Hepatocyte (in vitro differentiated cells): ENCODE results near the gene SLCO2B1. TPM values are rescaled to one million over a fixed set of nuclear protein-coding genes. Genes with fewer than 3 reads are reported as not detected.

Source experiments
- DNase-seq: peaks from one replicate; pipeline ENCODE4 v3.0.0-alpha.2; 2016; ENCODE audit warnings: low spot score
- H2AFZ ChIP-seq: fragments of 200-600 bp; sonication (generic); 2 replicates; pipeline ENCODE4 v1.6.0; 2016; ENCODE audit warnings: antibody characterized with exemption, mild to moderate bottlenecking
- H3K27ac ChIP-seq: fragments of 200-600 bp; sonication (generic); 2 replicates; pipeline ENCODE4 v1.5.1; 2016; ENCODE audit warnings: mild to moderate bottlenecking
- H3K27me3 ChIP-seq: fragments of 200-600 bp; sonication (generic); 2 replicates; pipeline ENCODE4 v1.6.1; 2016
- H3K36me3 ChIP-seq: fragments of 200-600 bp; sonication (generic); replicated peaks from 2 replicates; pipeline ENCODE4 v1.5.1; 2016; ENCODE audit warnings: low read depth; ENCODE audit not compliant: insufficient read depth
- H3K4me1 ChIP-seq: fragments of 200-600 bp; sonication (generic); 2 replicates; pipeline ENCODE4 v1.5.1; 2016; ENCODE audit warnings: mild to moderate bottlenecking, moderate library complexity; ENCODE audit not compliant: insufficient read depth
- H3K4me2 ChIP-seq: fragments of 200-600 bp; sonication (generic); 2 replicates; pipeline ENCODE4 v1.6.0; 2016
- H3K4me3 ChIP-seq: fragments of 200-600 bp; sonication (generic); 2 replicates; pipeline ENCODE4 v1.5.1; 2016; ENCODE audit warnings: mild to moderate bottlenecking
- H3K79me2 ChIP-seq: fragments of 200-600 bp; sonication (generic); 2 replicates; pipeline ENCODE4 v1.6.0; 2017; ENCODE audit warnings: mild to moderate bottlenecking
- H3K9me2 ChIP-seq: fragments of 200-600 bp; sonication (generic); replicated peaks from 2 replicates; pipeline ENCODE4 v1.6.0; 2017; ENCODE audit warnings: mild to moderate bottlenecking; ENCODE audit not compliant: insufficient read depth
- H3K9me3 ChIP-seq: fragments of 200-600 bp; sonication (generic); 2 replicates; pipeline ENCODE4 v1.5.1; 2016; ENCODE audit warnings: low read depth, mild to moderate bottlenecking
- H4K20me1 ChIP-seq: fragments of 200-600 bp; sonication (generic); 2 replicates; pipeline ENCODE4 v1.6.0; 2016; ENCODE audit warnings: mild to moderate bottlenecking; ENCODE audit not compliant: insufficient read depth, poor library complexity, severe bottlenecking
- CTCF ChIP-seq: fragments of 200-600 bp; sonication (generic); IDR thresholded peaks from 2 replicates; pipeline ENCODE4 v1.5.1; 2016; ENCODE audit warnings: antibody characterized with exemption, mild to moderate bottlenecking; ENCODE audit not compliant: poor library complexity
- EZH2 ChIP-seq: fragments of 200-600 bp; sonication (generic); IDR thresholded peaks from 2 replicates; pipeline ENCODE4 v1.6.1; 2016; ENCODE audit warnings: antibody characterized with exemption, mild to moderate bottlenecking, borderline replicate concordance
- EZH2phosphoT487 ChIP-seq: fragments of 200-600 bp; sonication (generic); IDR thresholded peaks from one replicate; pipeline ENCODE4 v1.6.1; 2018; ENCODE audit warnings: antibody characterized with exemption, mild to moderate bottlenecking, low read depth, moderate library complexity; ENCODE audit not compliant: unreplicated experiment, severe bottlenecking
- WGBS: methylation state at CpG from one replicate; pipeline ENCODE4 v1.1.6; 2016; ENCODE audit warnings: low lambda C conversion rate; ENCODE audit errors: missing lambda C conversion rate; 5-methylcytosine and 5-hydroxymethylcytosine counted together
- polyA plus RNA-seq: library from polyadenylated mRNA; unstranded; fragments of >200 nt; fragmentation: Nextera tagmentation; extraction: Ambion mirVana; gene quantifications from 2 replicates; pipeline ENCODE4 v1.2.1, GENCODE V29; 2016
- total RNA-seq: library from RNA; depleted of rRNA; stranded (reverse); fragments of >200 nt; gene quantifications from 2 replicates; pipeline ENCODE4 v1.2.3, GENCODE V29; 2014

Gene SLCO2B1
- total and polyA plus RNA-seq, 2 experiments from 2014 or later = 51.6 to 79.2 TPM

GRCh38 chr11:75198278-75198973 lies 47.5 kb downstream of the SLCO2B1 start:
- Histone ChIP-seq H3K4me2 (no peak overlapping the region), H4K20me1 (no peaks in the 10 kb centered on the region), H2AFZ (no peak overlapping the region), H3K4me1 (no peaks in the 10 kb centered on the region), H3K79me2 (no peaks in the 10 kb centered on the region), H3K4me3 (no peak overlapping the region), H3K27me3 (no peaks in the 10 kb centered on the region), H3K9me3 (no peaks in the 10 kb centered on the region), H3K27ac (no peak overlapping the region), H3K36me3 (no peaks in the 10 kb centered on the region), H3K9me2 (no peaks in the 10 kb centered on the region)
- WGBS = 93% methylated on average over 7 of the region's 7 CpGs
- TF ChIP-seq CTCF (no peak), EZH2 (no peak), EZH2phosphoT487 (no peak)
- no peak for DNase-seq

DNA sequence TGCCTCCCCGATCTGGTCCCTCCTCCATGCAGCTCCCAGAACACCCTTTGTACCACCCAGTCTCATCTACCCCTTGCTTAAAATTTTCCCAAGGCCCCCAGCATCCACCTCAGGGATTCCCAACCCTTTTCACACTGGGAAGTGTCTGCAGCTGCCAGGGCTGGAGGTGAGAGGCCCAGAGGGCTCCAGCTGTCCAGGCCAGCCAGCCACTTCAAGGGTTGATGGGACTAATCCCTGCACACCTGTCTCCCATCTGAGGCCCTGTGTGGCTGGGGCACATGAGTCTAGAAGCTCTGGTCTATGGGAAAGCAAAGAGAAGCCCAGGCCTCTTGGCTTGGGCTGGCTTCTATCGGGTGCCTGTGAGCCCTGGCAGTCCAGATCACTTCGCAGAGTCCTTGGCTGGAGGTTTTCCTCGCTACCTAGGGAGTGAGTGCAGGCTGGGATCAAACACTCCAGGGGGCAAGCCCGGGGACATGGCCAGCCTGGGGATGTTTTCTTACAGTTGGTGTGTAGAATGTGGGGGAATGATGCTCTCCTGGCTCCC lies 48.6 kb downstream of the SLCO2B1 start:
- no peaks in the 10 kb centered on the region for H3K9me3 ChIP-seq
- H3K79me2 ChIP-seq = no peaks in the 10 kb centered on the region
- peaks cover 6% of the 10 kb centered on the region for H3K4me1 ChIP-seq
- DNase-seq = no peak
- H3K36me3 ChIP-seq = no peaks in the 10 kb centered on the region
- H3K4me2 ChIP-seq = no peak overlapping the region
- TF ChIP-seq CTCF (no peak), EZH2phosphoT487 (no peak), EZH2 (no peak)
- no peaks in the 10 kb centered on the region for H3K27me3 ChIP-seq
- no peak overlapping the region for H3K4me3 ChIP-seq
- no peak overlapping the region for H2AFZ ChIP-seq
- no peak overlapping the region for H3K27ac ChIP-seq
- 83% methylated on average over 5 of the region's 5 CpGs for WGBS
- no peaks in the 10 kb centered on the region for H3K9me2 ChIP-seq
- no peaks in the 10 kb centered on the region for H4K20me1 ChIP-seq

DNA sequence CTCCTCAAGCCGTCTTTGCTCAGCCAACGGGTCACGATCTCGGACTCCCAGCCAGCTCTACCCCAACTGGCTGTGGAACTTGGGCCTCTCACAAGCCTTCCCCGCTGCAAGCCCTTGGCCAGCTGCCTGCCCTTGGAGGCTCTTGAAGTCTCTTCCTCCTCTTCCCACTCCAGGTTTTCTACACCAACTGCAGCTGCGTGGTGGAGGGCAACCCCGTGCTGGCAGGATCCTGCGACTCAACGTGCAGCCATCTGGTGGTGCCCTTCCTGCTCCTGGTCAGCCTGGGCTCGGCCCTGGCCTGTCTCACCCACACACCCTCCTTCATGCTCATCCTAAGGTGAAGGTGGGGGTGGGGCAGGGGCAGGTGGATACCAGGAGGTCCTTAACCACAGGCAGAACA lies 49.1 kb downstream of the SLCO2B1 start:
- no peaks in the 10 kb centered on the region for H3K79me2 ChIP-seq
- no peak overlapping the region for H3K27ac ChIP-seq
- no peaks in the 10 kb centered on the region for H3K36me3 ChIP-seq
- no peak overlapping the region for H3K4me2 ChIP-seq
- no peak for DNase-seq
- WGBS = 90% methylated on average over 10 of the region's 10 CpGs
- peaks cover 9% of the 10 kb centered on the region for H3K4me1 ChIP-seq
- H3K4me3 ChIP-seq = no peak overlapping the region
- no peaks in the 10 kb centered on the region for H4K20me1 ChIP-seq
- H3K9me3 ChIP-seq = no peaks in the 10 kb centered on the region
- no peaks in the 10 kb centered on the region for H3K9me2 ChIP-seq
- TF ChIP-seq CTCF = no peak
- no peak for TF ChIP-seq EZH2phosphoT487
- TF ChIP-seq EZH2 = no peak
- no peaks in the 10 kb centered on the region for H3K27me3 ChIP-seq
- H2AFZ ChIP-seq = no peak overlapping the region
